RWPE2 (cell line): Measurements from ENCODE around the gene UVRAG.
A peak's percentile ranks its signal among the peaks of the same experiment; 100 is the strongest.

ENCODE experiments used
- ATAC-seq: fragments of 200-7000 bp; cut with Tn5 transposase; 3 replicates; pipeline ENCODE4 v1.9.1; 2021; ENCODE audit warnings: low read depth
- DNase-seq: peaks from one replicate; pipeline ENCODE4 v3.0.0-alpha.2; 2020; ENCODE audit warnings: low spot score
- H3K27ac ChIP-seq: fragments of 450-650 bp; 2 replicates; pipeline ENCODE4 v1.5.1; 2017; ENCODE audit warnings: mild to moderate bottlenecking; ENCODE audit not compliant: poor library complexity, severe bottlenecking
- H3K27me3 ChIP-seq: fragments of 250-450 bp; sonication (Bioruptor Pico); 2 replicates; pipeline ENCODE4 v1.5.1; 2021; ENCODE audit warnings: mild to moderate bottlenecking, moderate library complexity; ENCODE audit not compliant: insufficient read depth, poor library complexity, severe bottlenecking
- H3K36me3 ChIP-seq: fragments of 250-450 bp; sonication (Bioruptor Pico); 2 replicates; pipeline ENCODE4 v1.5.1; 2020; ENCODE audit warnings: low read depth, mild to moderate bottlenecking, moderate library complexity
- H3K4me1 ChIP-seq: fragments of 250-450 bp; sonication (Bioruptor Pico); 2 replicates; pipeline ENCODE4 v1.5.1; 2021; ENCODE audit warnings: mild to moderate bottlenecking, moderate library complexity; ENCODE audit not compliant: insufficient read depth, poor library complexity, severe bottlenecking
- H3K4me3 ChIP-seq: fragments of 250-450 bp; sonication (Bioruptor Pico); 2 replicates; pipeline ENCODE4 v1.5.1; 2021; ENCODE audit warnings: mild to moderate bottlenecking, moderate library complexity; ENCODE audit not compliant: severe bottlenecking
- H3K9me3 ChIP-seq: fragments of 250-450 bp; sonication (Bioruptor Pico); 2 replicates; pipeline ENCODE4 v1.5.1; 2021; ENCODE audit warnings: mild to moderate bottlenecking, moderate library complexity; ENCODE audit not compliant: severe bottlenecking
- TF ChIP-seq, protein P1 (sequence below): fragments of 450-650 bp; IDR thresholded peaks from one replicate; pipeline ENCODE4 v1.5.1; 2017; ENCODE audit warnings: mild to moderate bottlenecking, moderate library complexity; ENCODE audit not compliant: poor library complexity, severe bottlenecking

UVRAG gene

DNA sequence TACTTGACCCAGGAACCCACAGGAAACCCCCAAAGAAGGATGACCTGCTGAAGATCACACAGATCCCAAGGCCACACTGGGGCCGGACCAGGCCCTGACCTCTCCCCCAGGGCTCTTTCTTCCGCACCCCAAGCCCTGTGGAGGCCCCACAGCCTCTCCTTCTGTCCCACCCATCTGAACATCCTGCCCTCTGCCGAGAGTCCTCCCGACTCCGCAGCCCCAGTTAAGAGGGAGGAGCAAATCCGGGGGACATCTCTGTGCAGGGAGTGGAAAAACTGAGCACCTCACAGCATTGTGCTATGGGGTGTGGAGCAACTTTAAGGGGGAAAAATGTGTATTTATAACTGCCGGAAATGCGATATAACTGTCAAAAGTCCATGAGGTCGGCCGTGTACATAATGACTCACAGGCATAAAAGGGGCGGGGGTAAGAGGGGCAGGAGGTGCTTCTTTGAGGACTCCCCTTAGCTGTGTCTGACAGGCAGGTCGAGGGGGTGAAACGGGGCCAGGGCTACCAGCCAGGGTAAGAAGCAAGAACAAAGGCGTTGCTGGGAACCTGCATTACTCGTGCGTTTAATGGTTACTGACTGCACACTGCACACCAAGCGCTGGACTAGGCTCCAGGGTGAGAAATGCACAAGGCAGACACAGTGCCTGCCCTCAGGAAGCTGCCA, 334.1 kb downstream of the UVRAG start:
- Histone ChIP-seq H3K27ac (no peak overlapping the region), H3K4me3 (no peak overlapping the region), H3K36me3 (no peaks in the 10 kb centered on the region), H3K27me3 (no peaks in the 10 kb centered on the region), H3K9me3 (no peaks in the 10 kb centered on the region), H3K4me1 (no peaks in the 10 kb centered on the region)
- no peak for DNase-seq
- TF ChIP-seq, protein P1, sequence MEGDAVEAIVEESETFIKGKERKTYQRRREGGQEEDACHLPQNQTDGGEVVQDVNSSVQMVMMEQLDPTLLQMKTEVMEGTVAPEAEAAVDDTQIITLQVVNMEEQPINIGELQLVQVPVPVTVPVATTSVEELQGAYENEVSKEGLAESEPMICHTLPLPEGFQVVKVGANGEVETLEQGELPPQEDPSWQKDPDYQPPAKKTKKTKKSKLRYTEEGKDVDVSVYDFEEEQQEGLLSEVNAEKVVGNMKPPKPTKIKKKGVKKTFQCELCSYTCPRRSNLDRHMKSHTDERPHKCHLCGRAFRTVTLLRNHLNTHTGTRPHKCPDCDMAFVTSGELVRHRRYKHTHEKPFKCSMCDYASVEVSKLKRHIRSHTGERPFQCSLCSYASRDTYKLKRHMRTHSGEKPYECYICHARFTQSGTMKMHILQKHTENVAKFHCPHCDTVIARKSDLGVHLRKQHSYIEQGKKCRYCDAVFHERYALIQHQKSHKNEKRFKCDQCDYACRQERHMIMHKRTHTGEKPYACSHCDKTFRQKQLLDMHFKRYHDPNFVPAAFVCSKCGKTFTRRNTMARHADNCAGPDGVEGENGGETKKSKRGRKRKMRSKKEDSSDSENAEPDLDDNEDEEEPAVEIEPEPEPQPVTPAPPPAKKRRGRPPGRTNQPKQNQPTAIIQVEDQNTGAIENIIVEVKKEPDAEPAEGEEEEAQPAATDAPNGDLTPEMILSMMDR, result no peak
- ATAC-seq, result no peak

DNA sequence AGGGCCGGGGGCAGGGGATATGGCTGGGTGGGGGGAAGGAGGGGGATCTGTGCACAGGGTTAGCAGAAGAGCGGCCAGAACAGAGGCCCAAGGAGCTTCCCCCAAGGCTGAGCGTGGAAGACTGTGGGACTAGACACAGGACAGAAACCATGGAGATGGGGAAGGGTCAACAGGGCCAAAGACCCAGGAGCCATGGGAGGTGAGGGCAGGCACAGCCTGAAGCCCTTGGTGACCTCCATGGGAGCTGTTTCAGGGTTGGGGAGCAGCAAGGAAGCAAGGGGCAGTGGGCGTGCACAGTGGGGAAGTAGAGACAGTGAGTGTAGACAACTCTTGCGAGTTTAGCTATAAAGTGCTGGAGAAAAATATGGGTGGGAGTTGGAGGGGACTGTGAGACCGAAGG, 334.7 kb downstream of the UVRAG start:
- H3K4me3 ChIP-seq, result no peak overlapping the region
- ATAC-seq (no peak), DNase-seq (no peak)
- no peaks in the 10 kb centered on the region for H3K9me3 ChIP-seq
- no peaks in the 10 kb centered on the region for H3K36me3 ChIP-seq
- H3K27me3 ChIP-seq, result no peaks in the 10 kb centered on the region
- H3K4me1 ChIP-seq, result no peaks in the 10 kb centered on the region
- no peak overlapping the region for H3K27ac ChIP-seq
- TF ChIP-seq, protein P1, result no peak

DNA sequence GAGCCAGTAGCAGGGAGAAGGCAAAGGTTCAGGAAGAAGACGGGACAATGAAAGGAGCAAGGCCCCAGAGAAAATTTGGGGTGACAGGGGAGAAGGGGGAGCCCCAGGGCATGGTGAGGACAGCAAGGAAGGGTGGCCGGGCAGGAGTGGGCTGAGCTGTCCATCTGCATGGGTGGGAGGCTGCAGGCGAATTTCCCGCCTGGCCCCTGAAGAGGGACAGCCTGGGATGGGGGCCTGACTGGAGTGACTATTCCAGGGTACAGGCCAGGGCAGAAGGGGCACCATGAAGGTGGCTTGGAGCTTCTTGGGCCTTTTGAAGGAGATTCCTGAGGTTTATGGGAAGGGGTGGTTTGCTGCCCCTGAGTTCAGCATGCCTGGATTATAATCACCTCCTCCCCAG, 335.1 kb downstream of the UVRAG start:
- Histone ChIP-seq H3K27me3 (no peaks in the 10 kb centered on the region), H3K27ac (no peak overlapping the region), H3K36me3 (no peaks in the 10 kb centered on the region), H3K4me1 (no peaks in the 10 kb centered on the region), H3K9me3 (no peaks in the 10 kb centered on the region), H3K4me3 (no peak overlapping the region)
- TF ChIP-seq, protein P1, result no peak
- ATAC-seq, result no peak
- no peak for DNase-seq

DNA sequence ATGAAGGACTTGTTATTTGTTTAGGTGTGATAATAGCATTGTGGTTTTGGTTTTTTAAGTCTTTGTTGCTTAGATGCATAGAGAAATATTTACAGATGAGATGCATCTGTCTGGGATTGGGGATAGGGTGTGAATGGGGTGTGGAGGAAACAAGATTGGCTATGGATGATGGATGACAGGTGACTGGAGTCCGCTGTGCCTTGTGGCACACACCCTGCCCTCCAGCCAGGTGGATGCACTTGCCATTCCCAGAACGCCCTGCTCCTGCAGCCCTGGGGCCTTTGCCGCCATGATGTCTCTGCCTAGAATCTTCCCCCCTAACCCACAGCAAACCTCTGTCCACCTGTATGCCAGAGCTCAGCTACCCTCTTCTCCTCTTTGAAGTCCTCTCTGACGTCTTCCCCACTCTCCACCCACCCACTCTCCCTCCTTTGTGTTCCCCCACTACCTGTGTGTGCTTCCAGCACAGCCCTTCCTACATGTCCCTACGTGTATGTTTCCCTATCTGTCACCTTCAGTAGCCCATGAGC, 336.6 kb downstream of the UVRAG start:
- Histone ChIP-seq H3K27ac (no peak overlapping the region), H3K4me1 (no peaks in the 10 kb centered on the region), H3K36me3 (no peaks in the 10 kb centered on the region), H3K9me3 (no peaks in the 10 kb centered on the region), H3K4me3 (no peak overlapping the region), H3K27me3 (no peaks in the 10 kb centered on the region)
- no peak for ATAC-seq
- TF ChIP-seq, protein P1, result no peak
- DNase-seq, result no peak

DNA sequence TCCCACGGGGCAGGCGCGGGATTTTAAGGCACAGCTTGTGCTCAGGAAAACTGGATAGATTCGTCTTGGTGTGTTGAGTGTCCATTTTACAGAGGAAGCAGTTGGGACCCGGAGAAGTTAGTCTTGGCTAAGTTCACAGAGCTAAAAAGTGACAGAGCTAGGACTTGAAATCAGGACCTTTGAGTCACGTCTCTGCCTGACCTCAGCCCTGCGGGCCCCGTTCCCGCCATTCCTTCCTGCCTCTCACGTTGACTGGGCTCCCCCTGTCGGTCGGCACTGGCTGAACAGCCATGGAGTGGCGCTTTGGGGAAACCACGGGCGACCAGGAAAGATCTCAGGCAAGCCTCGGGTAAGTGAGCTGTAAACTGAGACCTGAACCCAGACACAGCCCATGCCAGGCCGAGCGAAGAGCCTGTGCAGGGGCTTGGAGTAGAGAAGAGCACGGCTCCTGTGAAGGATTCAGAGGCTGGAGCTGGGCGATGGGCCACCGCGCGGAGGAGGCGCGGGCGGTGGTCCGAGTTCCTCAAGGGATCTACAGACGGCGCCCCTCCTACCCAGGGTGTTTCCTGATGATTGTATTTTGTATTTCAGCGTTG, 337.2 kb downstream of the UVRAG start:
- no peaks in the 10 kb centered on the region for H3K9me3 ChIP-seq
- TF ChIP-seq, protein P1, result peak; percentile 95
- H3K27ac ChIP-seq, result no peak overlapping the region
- DNase-seq (no peak), ATAC-seq (peak; percentile 83)
- H3K4me3 ChIP-seq, result no peak overlapping the region
- no peaks in the 10 kb centered on the region for H3K27me3 ChIP-seq
- H3K4me1 ChIP-seq, result no peaks in the 10 kb centered on the region
- H3K36me3 ChIP-seq, result no peaks in the 10 kb centered on the region
